GM12878 (cell line): ENCODE data around the gene PRSS8. TPM values are rescaled to one million over a fixed set of nuclear protein-coding genes. Genes with fewer than 3 reads are reported as not detected.

Experiments used
- ATAC-seq: fragments of 200-7000 bp; cut with Tn5 transposase; 3 replicates; pipeline ENCODE4 v1.9.1; 2020; ENCODE audit warnings: mild to moderate bottlenecking, moderate library complexity
- BruUV-seq: library from RNA; stranded (reverse); fragments of 400-500 nt; replicated peaks from 2 replicates; lab custom pipeline; 2021; lab: Mats Ljungman, UMichigan
- CTCF ChIA-PET: fragments of 300-600 bp; sonication (Branson Sonifier 250); formaldehyde crosslinking; extraction: SDS; loops from one replicate; lab custom pipeline; 2021; ENCODE audit warnings: inconsistent platforms; lab: Yijun Ruan, JAX
- POLR2A ChIA-PET: fragments of 350-600 bp; formaldehyde crosslinking; extraction: SDS; loops from one replicate; lab custom pipeline; 2021; ENCODE audit warnings: inconsistent platforms; lab: Charles Lee
- RAD21 ChIA-PET: fragments of 300-600 bp; sonication (Branson Sonifier 250); formaldehyde crosslinking; loops from one replicate; lab custom pipeline; 2023; ENCODE audit warnings: antibody characterized with exemption; ENCODE audit not compliant: unreplicated experiment; lab: Charles Lee
- SMC1A ChIA-PET: fragments of 300-600 bp; sonication (Branson Sonifier 250); formaldehyde crosslinking; loops from one replicate; lab custom pipeline; 2023; ENCODE audit not compliant: unreplicated experiment, uncharacterized antibody; lab: Charles Lee
- DNase-seq: peaks from one replicate; pipeline ENCODE4 v3.0.0-alpha.2; 2011; ENCODE audit warnings: low read depth, low spot score
- FAIRE-seq: peaks from 3 replicates; lab custom pipeline; 2011; peaks lifted over from hg19 to GRCh38; lab: Jason Lieb, UNC
- H2AFZ ChIP-seq: 2 replicates; pipeline ENCODE4 v1.6.0; 2011; ENCODE audit warnings: low read depth, low read length, control low read depth; ENCODE audit not compliant: control insufficient read depth
- H3K27ac ChIP-seq: 2 replicates; pipeline ENCODE4 v1.5.1; 2011; ENCODE audit warnings: control low read depth; ENCODE audit not compliant: control insufficient read depth, insufficient read depth
- H3K27me3 ChIP-seq, 2 experiments: replicated peaks in 1 of 2; 2 replicates each; pipeline versions ENCODE4 v1.6.0 to v1.6.1; 2011; ENCODE audit warnings: low read length in 1 of 2; ENCODE audit not compliant: control insufficient read depth in 2 of 2, insufficient read depth in 2 of 2
- H3K36me3 ChIP-seq, 2 experiments: 2 replicates each; pipeline ENCODE4 v1.5.1; 2011; ENCODE audit warnings: low read length in 1 of 2; ENCODE audit not compliant: control insufficient read depth in 2 of 2, insufficient read depth in 2 of 2
- H3K4me1 ChIP-seq: 2 replicates; pipeline ENCODE4 v1.6.1; 2011; ENCODE audit warnings: mild to moderate bottlenecking, low read length, moderate library complexity, mixed read lengths; ENCODE audit not compliant: control insufficient read depth, insufficient read depth
- H3K4me2 ChIP-seq: 2 replicates; pipeline ENCODE4 v1.6.0; 2011; ENCODE audit warnings: control low read depth; ENCODE audit not compliant: control insufficient read depth, insufficient read depth
- H3K4me3 ChIP-seq: fragments of 200-600 bp; sonication (generic); 2 replicates; pipeline ENCODE4 v1.5.1; 2016
- H3K79me2 ChIP-seq: 2 replicates; pipeline ENCODE4 v1.6.0; 2011; ENCODE audit warnings: low read length; ENCODE audit not compliant: control insufficient read depth, insufficient read depth
- H3K9ac ChIP-seq: 2 replicates; pipeline ENCODE4 v1.8.0; 2011; ENCODE audit warnings: low read length, control low read depth, mixed read lengths; ENCODE audit not compliant: control insufficient read depth, insufficient read depth
- H3K9me3 ChIP-seq: replicated peaks from 3 replicates; pipeline ENCODE4 v1.5.1; 2011; ENCODE audit warnings: mild to moderate bottlenecking, low read length; ENCODE audit not compliant: control insufficient read depth, insufficient read depth
- H4K20me1 ChIP-seq: 2 replicates; pipeline ENCODE4 v1.6.0; 2011; ENCODE audit not compliant: control insufficient read depth, insufficient read depth
- ATF7 ChIP-seq: fragments of 450-650 bp; IDR thresholded peaks from 2 replicates; pipeline ENCODE4 v1.6.1; 2016; ENCODE audit warnings: low read depth, mild to moderate bottlenecking
- CREB1 ChIP-seq: IDR thresholded peaks from 2 replicates; pipeline ENCODE4 v1.6.1; 2012; ENCODE audit warnings: low read depth, mild to moderate bottlenecking, inconsistent platforms
- ELK1 ChIP-seq: IDR thresholded peaks from 2 replicates; pipeline ENCODE4 v1.6.1; 2012; ENCODE audit warnings: low read depth, low read length, improper control_type of control experiment
- IKZF1 ChIP-seq: fragments of 450-650 bp; conservative IDR thresholded peaks from 2 replicates; pipeline ENCODE4 v1.6.1; 2017; ENCODE audit warnings: antibody characterized with exemption, mild to moderate bottlenecking
- IKZF2 ChIP-seq, 2 experiments: fragments of 450-650 bp; IDR thresholded peaks; 2 replicates each; pipeline ENCODE4 v1.6.1; 2017; ENCODE audit warnings: mild to moderate bottlenecking in 2 of 2, moderate library complexity in 2 of 2
- PML ChIP-seq: IDR thresholded peaks from 2 replicates; pipeline ENCODE4 v1.6.1; 2012; ENCODE audit warnings: low read length, inconsistent platforms
- POLR2AphosphoS2 ChIP-seq: IDR thresholded peaks from 2 replicates; pipeline ENCODE4 v1.6.1; 2011; ENCODE audit warnings: low read depth, mild to moderate bottlenecking, low read length, improper control_type of control experiment, moderate library complexity
- RUNX3 ChIP-seq: IDR thresholded peaks from 2 replicates; pipeline ENCODE4 v1.6.1; 2012; ENCODE audit warnings: low read length, inconsistent platforms
- SP1 ChIP-seq: IDR thresholded peaks from one replicate; pipeline ENCODE4 v1.6.1; 2011; ENCODE audit warnings: low read depth, low read length
- SRF ChIP-seq, 2 experiments: IDR thresholded peaks; 2 replicates each; pipeline ENCODE4 v1.6.1; 2011; ENCODE audit warnings: low read depth in 2 of 2, low read length in 2 of 2, mild to moderate bottlenecking in 1 of 2, moderate library complexity in 1 of 2
- TAF1 ChIP-seq: IDR thresholded peaks from 2 replicates; pipeline ENCODE4 v1.6.1; 2011; ENCODE audit warnings: mild to moderate bottlenecking, low read depth, low read length, borderline replicate concordance
- TCF3 ChIP-seq: IDR thresholded peaks from 2 replicates; pipeline ENCODE4 v1.6.1; 2012; ENCODE audit warnings: low read depth, mild to moderate bottlenecking, low read length, borderline replicate concordance; ENCODE audit not compliant: insufficient read depth
- ZBTB4 ChIP-seq: fragments of 450-650 bp; formaldehyde crosslinking; IDR thresholded peaks from 2 replicates; pipeline ENCODE4 v1.4.0; 2022; ENCODE audit warnings: mild to moderate bottlenecking, moderate library complexity
- WGBS: methylation state at CpG from one replicate; pipeline ENCODE4 v1.1.6; 2016; ENCODE audit warnings: low lambda C conversion rate; ENCODE audit not compliant: insufficient replicate concordance, insufficient coverage; ENCODE audit errors: missing lambda C conversion rate; 5-methylcytosine and 5-hydroxymethylcytosine counted together
- in situ Hi-C: fragments of 300-500 bp; cut with MboI; formaldehyde crosslinking; loops from 9 replicates; pipeline ENCODE4 v1.14.3; 2018; ENCODE audit warnings: mixed read lengths
- intact Hi-C: fragments of 100-400 bp; cut with micrococcal nuclease; formaldehyde crosslinking; loops from one replicate; pipeline ENCODE4 v1.14.2; 2022; ENCODE audit not compliant: unreplicated experiment
- polyA plus RNA-seq, 11 experiments: library from polyadenylated mRNA; depleted of rRNA in 4 of 11; unstranded in 6 of 11; stranded (reverse) in 5 of 11; fragments of >200 nt; fragmentation: Nextera tagmentation in 4 of 11; fragmentation: Illumina TruSeq in 1 of 11; extraction: Ambion mirVana in 4 of 11; extraction: Trizol in 1 of 11; gene quantifications; 1 replicate in 1 of 11; 2 replicates in 10 of 11; pipeline versions ENCODE4 v1.2.1 to v1.2.3, GENCODE V29; 2011 to 2016; ENCODE audit warnings: inconsistent platforms in 2 of 11, missing spikeins in 2 of 11, low read depth in 1 of 11
- total RNA-seq, 4 experiments: library from RNA; depleted of rRNA in 3 of 4; stranded (reverse); fragments of >200 nt in 3 of 4; fragmentation: Illumina TruSeq in 1 of 4; extraction: Trizol in 1 of 4; gene quantifications; 2 replicates each; pipeline versions ENCODE4 v1.2.1 to v1.2.3, GENCODE V29; 2013 to 2021

Gene PRSS8
- total and polyA plus RNA-seq, 10 of the 15 experiments (the other 5 are each of a cell fraction or from before 2014, with no cell fraction given) = 0.33 to 0.58 TPM; not detected in 8

GRCh38 chr16:31110106-31111034 lies 25.2 kb downstream of the PRSS8 start:
- in situ Hi-C loops (loop anchor here (10.0 kb wide), 1 partner anchor 764 kb away; the partner anchor contains the start of gene ZNF267), intact Hi-C loops (loop anchor here (10.0 kb wide), 1 partner anchor 764 kb away; the partner anchor contains the start of gene ZNF267)
- POLR2A ChIA-PET = no interaction called here
- no peaks in the 10 kb centered on the region for H3K9me3 ChIP-seq
- ATAC-seq (no peak), FAIRE-seq (no peak), DNase-seq (no peak)
- 81% methylated on average over 26 of the region's 26 CpGs for WGBS
- H3K4me2 ChIP-seq = no peak overlapping the region
- RAD21 ChIA-PET = no interaction called here
- SMC1A ChIA-PET = no interaction called here
- CTCF ChIA-PET = interaction anchor here (1.6 kb wide), 1 partner anchor 168 kb away, joined by 3 read pairs; no protein-coding TSS in a partner anchor
- H2AFZ ChIP-seq = no peak overlapping the region
- H3K79me2 ChIP-seq = peaks cover 13% of the 10 kb centered on the region
- TF ChIP-seq SRF (IDR thresholded peaks at IDR 0.05; ENCODE audit: low read depth in 2 of 2, low read length in 2 of 2) (no peak), IKZF2 (IDR thresholded peaks at IDR 0.05) (no peak), IKZF1 (no peak), ELK1 (no peak), SP1 (no peak), ATF7 (no peak), ZBTB4 (no peak), POLR2AphosphoS2 (no peak), TCF3 (no peak), RUNX3 (no peak), CREB1 (no peak), TAF1 (no peak), PML (no peak)
- H3K9ac ChIP-seq = no peak overlapping the region
- no peak overlapping the region for H3K4me3 ChIP-seq
- H4K20me1 ChIP-seq = no peaks in the 10 kb centered on the region
- H3K27ac ChIP-seq = no peak overlapping the region
- BruUV-seq = no TSS peak
- H3K4me1 ChIP-seq = peaks cover 22% of the 10 kb centered on the region
- H3K36me3 ChIP-seq = peaks cover 0 to 4% of the 10 kb centered on the region in 2 experiments; a peak in 3 of 4 replicates
- no peaks in the 10 kb centered on the region for H3K27me3 ChIP-seq
